ENCODE results near the gene CASZ1.

Gene CASZ1

DNA sequence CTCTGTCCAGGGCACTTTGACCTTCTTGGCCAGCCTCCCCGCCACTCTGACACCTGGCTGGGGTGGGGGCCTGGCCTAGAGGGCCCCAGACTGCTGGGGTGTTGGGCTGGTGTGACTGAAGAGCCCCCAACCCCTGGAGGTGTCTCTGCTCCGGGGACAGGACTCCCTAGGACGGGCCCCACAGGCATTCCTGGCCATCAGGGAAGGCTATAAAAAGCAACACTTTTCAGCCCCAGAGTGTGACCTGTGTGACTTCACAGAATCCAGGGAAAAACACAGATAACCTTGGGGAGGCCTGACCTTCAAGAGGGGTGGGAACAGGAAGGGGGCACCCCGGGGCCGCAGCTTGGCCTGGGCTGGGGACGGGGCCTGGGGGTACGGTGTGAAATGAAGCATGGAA is 24.0 kb upstream of the CASZ1 start:
- DNase-seq, result no peak

DNA sequence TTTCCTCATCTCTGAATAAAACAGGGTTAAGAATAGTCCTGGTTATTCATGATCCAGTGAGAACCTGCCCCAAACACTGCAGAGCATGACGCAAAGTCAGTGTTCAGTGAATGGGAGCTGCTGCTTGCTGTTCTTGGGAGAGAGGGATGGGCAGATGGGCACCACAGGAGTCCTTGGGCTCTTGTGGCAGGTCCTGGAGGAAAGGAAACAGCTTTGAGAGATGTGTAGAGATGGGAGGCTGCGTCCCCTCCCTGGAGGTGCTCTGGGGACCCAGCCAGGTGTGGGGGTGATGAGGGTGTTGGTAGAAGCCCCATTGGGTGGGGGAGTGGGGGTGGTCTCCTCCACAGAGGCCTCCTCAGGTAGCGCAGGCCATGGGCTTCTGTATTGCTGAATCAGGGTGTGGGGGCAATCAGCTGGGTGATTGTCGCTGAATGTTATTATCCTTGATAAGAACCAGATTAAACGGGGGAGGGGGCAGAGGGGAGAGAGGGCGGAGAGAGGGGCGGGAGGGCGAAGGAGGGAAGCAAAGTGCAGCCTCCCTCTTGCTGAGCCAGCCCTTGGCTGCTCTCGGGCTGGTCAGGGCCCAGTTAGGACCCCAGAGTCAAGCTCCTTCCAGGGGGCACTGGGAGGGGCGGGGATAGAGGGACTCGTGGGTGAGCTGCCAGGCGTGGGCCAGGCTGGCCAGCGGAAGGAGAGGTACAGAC is 22.9 kb upstream of the CASZ1 start:
- DNase-seq, result no peak

DNA sequence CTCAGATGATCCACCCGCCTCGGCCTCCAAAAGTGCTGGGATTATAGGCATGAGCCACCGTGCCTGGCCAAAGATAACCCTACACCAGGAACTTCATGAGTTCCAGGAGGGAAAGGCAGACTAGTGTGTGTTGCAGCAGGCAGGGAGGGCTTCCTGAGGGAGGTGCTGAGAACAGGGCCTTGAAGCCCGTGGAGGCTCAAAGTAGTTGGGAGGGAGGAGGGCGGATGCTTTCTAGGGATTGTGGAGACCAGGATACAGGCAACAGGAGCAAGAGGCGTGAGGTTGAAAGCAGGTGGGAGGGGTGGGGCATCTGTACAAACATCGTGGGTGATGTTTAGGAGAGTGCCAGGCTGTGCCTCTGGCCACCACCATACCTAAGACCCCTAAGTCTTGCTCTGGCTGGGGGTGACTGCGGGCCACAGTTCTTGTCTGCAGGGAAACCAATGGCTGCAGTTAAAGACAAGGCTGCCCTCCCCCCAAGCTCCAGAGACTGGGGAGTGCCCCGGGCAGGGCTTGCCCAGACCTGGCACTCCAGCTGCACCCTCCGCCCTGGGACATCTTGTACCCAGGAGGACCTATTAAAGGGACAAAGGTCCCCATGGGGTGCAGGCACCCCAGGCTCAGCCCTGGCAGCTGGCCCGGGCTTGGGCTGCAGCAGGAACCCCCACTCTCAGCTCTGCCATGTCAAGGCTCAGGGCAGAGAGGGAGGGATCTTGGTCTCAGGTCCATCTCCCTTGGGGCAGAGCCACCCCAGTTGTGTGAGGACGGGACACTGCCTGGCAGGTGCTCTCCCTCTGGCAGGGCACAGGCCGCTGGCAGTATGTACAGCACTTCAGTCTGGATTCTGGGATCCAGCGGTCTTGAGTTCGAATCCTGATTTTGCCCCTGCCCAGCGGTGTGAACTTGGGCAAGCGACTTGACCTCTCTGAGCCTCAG is 22.1 kb upstream of the CASZ1 start:
- no peak for DNase-seq

DNA sequence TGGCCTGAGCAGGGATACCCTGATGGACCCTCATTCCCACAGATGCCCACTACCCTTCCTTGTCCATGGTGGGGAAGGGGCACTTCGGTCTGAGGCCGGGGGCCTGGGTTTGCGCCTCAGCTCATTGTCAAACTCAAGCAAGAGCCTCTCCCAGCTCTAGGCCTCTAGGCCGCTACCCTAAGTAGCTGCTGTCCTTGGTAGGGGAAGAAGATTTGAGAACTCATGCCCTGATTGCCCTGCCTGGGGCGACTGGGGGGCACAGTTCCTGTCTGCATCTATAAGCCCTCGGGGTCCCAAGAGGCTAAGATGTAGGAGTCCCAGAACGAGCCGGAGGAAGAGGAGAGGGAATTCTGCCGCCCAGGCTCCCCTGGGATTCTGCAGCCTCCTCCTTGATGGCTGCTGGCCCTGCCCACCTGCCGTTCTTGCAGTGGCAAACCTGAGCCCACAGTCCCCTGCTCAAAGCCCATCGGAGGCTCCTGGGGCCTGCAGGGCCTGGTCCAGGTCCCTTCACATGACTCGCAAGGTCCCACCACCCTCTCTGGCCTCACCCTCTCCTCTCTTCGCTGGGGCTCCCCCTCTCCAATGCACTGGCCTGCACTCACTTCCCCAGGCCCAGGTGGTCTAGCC is 20.4 kb upstream of the CASZ1 start:
- no peak for DNase-seq

DNA sequence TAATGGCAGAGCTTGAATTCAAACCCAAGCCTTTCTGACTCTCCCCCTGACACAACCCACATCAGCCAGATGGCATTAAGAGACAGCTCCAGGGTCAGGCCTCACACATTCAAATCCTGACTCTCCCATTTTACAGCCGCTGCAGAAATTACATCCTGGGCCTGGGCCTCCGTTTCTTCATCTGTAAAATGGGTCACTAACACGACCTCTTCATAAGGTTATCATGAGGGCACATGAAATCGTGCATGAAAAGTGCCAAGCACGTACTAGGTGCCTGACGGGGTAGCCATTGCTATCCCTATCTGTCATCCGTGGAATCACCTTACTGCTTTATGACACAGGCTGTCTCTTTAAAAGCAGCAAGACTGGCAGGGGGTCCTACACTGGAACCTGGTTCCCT is 19.8 kb upstream of the CASZ1 start:
- DNase-seq, result no peak

DNA sequence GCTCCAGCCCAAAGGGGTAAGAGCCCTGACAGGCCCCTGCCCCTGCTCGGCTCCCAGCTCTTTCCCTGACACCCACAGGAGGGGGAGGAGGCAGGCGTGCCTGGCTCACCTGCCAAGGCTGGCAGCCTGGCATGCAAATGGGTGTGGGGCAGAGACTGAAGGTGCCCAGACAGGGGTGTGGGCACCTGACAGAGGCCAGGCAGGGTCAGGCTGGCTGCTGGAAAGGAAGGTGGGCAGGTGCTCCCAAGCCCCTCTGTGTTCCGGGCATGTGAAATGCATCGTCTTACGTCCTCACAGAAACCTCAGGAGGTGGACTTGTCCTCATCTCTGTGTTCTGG is 19.4 kb upstream of the CASZ1 start:
- DNase-seq, result no peak

DNA sequence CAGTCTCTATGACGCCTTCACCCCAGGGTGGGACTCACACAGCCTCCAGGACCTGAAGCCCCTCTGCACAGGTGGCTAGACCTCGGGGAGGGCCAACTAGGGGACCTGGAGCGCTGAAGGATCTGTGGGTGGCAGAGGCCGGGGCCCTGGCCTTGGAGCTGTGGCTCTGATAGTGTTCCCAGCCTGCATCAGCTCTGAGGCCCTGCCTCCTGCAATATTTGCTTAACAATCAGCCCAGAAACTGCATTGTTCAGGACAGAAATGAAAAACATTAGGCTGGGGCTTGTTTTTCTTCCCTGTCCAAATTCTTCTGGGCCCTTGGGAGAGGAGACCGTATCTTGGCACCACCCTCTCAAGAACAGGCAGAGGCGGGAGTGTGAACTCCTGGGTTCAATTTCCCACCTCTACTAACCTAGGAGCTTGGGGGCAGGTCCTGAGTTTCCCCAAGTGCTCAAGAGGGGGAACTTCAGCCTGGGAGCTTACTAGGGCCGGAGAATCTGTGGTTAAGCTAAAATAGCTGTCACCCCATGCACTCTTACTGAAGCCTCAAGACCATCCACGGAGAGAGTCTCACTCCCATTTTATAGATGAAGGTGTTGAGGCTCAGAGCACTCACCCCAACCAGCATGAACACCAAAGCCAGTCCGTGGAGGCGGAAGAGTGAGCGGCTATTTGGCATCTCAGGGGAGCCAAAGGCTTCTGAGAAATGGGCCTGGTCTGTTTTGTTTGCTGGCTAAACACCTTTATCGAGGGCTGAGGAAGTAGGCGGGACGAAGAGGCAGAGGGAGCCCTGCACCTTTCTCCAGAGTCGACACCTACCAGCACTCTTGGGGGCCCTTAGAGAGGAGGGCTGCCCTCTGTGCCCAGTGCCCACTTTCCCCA is 18.8 kb upstream of the CASZ1 start:
- no peak for DNase-seq

DNA sequence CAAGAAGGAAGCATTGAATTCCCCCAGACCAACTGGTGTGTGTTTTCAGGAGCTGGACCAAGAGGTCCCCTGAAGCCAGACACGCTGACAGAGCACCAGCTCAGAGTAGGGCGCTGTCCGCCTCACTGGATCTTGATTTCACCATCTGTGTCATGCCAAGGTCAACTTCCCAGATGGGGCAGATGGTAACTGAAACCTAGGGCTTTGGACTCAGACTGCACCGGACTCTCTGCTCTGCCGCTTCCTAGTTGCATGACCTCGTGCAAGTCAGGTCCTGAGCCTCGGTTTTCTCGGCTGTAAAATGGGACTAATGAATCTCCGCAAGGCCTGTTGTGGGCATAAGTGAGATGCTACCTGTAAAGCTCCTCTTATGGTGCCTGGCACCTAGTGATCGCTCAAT is 17.9 kb upstream of the CASZ1 start:
- DNase-seq, result no peak

DNA sequence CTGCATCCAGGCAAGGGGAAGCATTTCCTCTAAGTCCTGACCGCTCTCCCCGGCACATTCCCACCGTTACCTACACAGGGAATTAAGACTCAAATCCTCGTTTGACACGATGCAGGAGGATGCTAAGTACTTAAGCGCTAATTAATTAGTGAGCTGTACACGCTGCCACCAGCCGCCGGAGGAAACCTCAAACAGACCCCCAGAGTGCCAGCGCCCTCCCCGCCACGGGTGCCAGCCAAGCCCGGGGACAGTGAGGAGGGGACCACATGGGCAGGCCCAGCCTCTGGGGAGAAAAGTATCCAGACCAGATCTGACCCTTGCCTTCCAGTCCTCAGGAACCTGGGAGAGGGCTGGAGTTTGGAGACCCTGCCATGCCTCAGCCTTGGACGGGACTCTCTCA is 17.4 kb upstream of the CASZ1 start:
- DNase-seq, result no peak

DNA sequence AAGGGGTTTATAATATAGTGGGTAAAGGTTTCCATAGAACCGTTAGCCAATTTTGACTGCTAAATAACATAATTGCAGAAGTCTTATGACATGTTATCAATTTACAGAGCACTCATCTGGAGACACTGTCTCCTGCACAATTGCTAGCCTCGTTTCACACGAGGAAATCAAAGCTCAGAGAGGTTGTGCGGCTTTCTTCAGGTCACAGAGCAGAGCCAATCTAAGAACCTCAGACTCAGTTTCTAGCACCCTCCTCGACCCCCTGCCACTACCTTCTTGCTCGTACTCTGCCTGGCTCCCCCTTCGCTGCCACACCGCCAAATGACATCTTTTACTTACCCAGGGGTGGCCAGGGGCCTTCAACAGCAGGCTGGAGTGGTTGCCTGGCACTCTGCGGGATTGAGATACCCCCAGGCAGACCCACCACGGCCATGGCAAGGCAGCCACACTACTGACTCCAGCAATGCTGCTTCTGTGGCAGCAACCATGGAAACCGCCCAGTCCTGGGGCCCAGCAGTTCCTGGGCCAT is 16.0 kb upstream of the CASZ1 start:
- no peak for DNase-seq

DNA sequence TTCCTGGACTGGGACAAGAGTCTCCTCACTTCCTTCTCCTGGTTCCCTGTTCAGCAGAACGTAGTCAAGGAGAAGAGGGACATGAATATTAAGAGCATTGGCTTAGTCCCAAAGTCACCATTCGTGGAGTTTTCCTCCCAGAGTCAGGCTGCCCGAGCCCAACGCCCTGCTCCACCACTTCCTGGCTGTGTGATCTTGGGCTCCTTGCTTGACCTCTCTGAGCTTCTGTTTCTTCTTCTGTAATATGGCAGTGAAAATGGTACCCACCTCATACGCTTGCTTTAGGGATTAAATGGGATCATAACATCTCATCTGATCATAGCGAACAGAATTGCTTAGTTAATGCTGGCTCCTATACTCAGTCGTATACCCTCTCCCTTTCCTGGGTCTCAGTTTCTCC is 12.0 kb upstream of the CASZ1 start:
- DNase-seq, result no peak

DNA sequence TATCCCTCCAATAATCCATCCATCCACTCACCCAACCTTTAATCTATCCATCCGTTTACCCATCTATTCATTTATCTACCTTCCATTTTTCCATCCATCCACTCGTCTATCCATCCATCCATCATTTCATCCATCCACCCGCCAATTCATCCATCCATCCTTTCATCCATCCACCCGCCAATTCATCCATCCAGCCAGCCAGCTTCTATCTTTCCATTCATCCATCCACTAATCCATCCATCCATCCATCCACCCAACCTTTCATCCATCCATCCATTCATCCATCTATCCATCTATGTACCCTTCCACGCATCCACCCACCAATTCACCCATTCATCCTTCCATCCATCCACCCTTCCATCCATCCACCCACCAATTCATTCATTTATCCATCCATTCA is 10.5 kb upstream of the CASZ1 start:
- no peak for DNase-seq

DNA sequence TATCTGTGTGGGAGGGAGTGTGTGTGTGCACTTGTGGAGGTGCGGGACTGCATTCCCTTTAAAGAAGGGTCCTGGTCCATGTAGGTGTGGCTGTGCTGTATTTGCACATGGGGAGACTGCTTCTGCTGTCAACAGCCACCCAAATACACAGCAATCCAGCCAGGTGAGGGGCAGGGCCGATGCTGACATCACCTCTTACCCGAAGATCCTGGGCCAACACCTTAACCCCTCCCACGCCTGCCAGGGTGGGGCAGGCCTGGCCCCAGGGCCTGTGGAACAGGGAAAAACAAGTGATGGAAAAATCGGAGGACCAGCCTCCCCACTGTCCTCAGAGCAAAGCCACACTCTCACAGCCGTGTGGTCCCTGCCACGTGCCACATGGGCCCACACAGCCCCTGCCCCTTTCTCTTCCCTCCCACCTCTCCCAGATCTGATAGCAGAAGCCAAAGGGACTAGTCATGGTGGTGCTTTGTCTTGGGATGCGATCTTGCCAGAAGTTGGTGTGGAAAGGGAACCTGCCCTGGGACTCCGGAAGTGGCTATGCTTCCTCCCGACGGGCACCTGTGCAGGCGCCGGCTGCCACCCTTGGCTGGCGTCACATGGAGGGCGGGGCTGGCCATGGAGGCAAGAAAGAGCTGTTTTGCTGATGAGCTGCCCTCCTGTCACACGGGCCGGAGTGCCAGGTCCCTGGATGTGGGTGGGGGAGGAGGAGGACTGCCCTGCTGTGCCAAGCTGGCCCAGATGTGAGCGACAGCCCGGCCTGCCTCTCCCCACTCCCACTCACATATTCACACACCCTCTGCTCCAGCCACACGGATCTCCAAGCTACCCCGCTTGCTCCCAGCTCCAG is 7.8 kb upstream of the CASZ1 start:
- DNase-seq, result peak; percentile 17

DNA sequence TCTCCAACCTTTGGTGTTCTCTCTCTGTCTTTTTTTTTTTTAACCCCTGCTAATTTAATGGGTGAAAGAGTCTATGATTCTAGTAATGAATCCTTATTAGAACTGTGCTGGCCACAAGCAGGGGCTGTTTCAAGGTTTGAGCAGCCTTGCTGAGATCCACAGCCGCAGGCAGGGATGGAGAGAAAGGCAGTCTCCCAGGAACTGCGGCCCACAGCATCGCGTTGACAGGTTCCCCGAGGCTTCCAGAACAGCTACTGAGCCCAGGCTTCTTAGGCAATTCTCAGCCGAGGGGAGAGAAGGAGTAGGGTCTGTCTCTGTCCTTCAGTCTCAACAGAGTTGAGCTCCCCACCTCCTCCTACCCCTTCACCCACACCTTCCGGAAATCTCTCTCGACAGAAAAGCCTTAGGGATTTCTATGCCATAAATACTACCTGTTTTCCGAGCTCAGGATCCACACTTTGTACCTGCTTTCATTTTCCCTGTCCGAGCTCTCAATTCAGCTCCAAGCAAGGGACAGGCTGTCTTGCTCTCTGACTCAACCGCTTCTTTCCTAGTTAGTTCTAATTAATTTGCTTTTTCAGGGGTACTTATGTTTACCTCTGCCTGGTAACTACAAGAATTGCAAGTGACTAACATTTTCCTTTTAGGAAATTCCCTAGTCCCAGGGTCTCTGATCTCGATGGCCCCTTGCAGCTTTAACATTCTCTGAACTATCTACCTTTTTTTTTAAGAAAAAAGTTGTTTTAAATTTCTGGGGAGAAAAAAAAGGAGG is 6.7 kb upstream of the CASZ1 start:
- no peak for DNase-seq

DNA sequence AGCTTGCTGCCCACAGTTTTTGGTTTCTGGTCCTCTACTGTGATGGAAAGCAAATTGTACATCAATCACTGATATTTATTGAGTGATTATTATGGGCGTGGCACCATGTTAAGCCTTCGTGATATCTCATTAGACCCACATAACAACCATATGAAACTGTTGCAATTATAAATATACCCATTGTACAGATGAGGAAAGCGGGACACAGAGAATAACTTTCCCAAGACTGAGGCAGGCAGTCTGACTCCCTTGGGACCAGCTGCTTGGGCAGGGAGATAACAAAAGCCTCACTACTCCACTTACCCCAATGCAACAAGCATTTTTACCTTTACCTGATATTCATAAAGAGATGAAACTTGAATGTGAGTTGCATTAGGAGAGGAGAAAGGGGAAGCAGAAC is 4.3 kb upstream of the CASZ1 start:
- no peak for DNase-seq

DNA sequence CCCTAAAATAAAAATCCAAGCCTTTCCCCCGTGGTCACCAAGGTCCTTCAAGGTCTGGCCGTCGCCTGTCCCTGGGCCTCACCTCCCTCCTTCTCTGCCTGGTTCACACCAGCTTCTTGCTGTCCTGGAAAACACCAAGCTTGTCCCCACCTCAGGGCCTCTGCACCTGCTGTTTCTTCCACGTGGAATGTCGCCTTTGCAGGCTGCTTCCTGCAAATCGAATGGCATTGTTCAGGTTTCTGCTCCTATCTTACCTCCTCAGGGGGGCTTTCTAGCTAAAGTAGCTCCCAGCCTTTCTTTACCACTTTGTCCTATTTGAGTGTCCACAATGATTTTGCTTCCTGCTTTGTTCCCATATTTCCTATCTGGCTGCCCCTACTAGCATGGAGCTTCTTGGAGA is 3.3 kb upstream of the CASZ1 start:
- no peak for DNase-seq

DNA sequence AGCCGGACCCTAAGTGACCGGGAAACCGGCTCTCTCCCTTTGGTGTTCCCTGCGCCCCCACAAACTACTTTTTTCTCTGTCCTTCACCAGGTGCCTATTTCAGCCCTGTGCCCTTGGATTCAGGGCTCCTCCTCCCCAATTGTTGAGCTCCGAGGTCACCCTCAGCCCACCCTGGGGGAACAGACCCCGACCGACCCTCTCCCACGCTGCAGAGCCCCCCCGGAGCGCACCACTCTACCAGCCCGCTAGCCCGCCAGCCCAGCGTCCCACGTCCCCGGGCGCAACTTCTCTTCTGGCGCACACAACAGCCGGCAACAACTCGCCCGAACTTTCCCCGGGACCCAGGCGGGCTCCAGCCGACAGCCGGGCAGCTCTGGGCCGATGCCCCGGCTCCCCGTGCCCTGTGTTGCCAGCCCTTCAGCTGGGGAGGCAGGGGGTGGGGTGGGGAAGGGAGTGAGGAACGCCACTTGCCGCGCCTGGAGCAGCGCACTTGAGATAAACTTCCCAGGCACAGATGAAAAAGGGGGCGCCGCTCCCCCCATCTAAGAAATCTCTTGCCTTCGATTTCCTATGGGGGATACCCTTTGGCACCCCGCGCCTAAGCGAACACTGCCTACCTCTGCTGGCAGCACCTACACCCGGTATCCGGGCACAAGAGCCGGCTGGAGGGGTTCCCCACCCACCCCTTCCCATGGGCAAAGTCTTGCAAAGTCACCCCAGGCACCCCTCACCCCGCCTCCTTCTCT is 997 bp downstream of the CASZ1 start:
- DNase-seq, result no peak

DNA sequence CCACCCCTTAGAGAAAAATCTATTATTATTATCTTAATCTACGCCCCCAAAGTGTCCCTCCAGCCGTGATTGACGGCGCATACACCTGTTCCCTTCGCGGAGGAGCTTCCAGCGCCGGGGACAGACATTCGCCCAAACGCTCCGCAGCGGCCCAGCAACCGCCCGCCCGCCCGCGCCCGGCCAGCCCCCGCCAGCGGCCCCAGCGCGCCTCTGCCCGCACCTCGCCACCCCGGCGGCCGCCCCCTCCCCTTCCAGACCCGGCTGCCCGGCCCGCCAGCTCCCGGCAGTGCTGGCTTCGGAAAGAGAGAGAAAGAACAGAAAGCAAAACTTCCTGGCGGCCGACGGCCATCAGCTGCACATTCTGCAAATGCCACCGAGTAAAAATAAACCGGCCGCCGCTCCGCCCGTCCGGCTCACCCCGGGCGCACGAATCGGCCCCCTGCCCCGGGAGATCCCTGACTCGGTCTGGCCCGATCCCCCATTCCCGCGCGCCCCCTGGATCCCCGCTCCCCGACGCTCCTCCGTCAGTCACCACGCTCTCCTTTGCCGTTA is 1.6 kb downstream of the CASZ1 start:
- no peak for DNase-seq

DNA sequence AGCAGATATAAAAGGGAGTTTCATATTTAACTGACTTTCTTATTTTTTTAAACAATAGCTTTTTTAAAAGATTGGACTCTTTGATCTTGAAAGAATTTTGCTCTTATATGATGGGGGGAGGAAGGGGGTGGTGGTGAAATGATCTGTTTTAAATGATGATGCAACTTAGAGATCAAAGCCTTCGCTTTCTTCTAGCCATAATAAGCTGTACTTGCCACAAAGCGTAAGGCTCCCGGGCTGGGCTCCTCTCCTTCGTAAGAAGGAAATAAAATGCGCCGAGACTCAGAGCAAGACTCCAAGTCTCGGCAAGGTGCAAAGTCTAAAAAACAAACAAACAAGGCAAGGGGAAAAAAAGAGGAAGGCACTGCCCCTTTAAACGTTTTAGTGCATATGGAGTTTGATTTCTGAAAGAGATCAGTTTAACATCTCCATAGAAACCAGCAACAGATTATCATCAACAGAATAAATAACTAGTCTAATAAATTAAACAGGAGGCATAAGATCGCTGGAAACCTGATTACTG is 3.3 kb downstream of the CASZ1 start:
- no peak for DNase-seq

Measured in CD4-positive, alpha-beta T cell treated with Interleukin-17A for 4 hours (primary cell).